Measurements from ENCODE around the gene AHDC1. TPM values are rescaled to one million over a fixed set of nuclear protein-coding genes. Genes with fewer than 3 reads are reported as not detected.

Gene AHDC1
- total and polyA plus RNA-seq, 2 of the 13 experiments (the other 11 are each of a cell fraction or from before 2014, with no cell fraction given) = 1.0 to 2.7 TPM

DNA sequence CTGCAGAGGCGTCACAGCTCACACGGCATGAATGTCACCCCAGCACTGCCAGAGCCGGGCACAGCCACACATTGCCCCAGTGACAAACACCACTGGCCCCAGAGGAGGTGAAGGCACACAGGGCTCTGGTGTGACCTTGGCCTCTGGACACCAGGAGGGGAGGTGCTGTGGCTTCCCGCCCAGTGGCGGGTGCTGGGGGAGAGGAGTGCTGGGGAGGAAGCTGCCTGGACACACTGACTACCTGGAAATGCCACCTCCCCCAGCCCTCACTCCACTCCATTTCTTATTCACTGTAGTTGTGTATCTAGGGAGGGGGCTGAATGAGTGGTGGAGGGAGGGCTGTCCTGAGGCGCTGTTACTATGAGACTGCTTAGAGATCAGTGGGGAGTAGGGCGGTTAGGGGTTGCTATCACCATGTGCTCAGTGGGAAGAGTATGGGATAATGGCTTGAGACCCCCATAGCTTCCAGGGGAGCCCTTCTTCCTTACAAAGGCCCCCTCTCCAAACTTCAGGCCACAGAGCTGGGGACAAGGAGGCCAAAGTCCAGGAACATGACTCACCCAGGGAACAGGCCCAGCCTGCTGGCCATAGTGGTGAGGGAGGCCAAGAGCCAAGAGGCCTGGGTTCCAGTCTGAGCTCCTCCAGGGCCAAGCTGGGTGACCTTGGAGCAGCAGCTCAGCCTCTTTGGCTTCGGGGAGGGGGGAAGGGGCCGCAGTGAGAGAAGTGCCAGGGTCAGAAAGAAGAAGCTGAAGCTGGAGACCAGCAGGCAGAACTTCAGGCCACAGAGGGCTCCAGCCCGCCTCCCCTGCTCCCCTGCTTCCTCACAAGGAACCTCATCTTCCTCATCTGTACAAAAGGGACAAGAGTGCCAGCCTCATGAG, 40.1 kb downstream of the AHDC1 start (continued):
- no peak for TF ChIP-seq ZBTB42 (CRISPR knock-in tag; IDR thresholded peaks at IDR 0.05)
- TF ChIP-seq, protein P1, sequence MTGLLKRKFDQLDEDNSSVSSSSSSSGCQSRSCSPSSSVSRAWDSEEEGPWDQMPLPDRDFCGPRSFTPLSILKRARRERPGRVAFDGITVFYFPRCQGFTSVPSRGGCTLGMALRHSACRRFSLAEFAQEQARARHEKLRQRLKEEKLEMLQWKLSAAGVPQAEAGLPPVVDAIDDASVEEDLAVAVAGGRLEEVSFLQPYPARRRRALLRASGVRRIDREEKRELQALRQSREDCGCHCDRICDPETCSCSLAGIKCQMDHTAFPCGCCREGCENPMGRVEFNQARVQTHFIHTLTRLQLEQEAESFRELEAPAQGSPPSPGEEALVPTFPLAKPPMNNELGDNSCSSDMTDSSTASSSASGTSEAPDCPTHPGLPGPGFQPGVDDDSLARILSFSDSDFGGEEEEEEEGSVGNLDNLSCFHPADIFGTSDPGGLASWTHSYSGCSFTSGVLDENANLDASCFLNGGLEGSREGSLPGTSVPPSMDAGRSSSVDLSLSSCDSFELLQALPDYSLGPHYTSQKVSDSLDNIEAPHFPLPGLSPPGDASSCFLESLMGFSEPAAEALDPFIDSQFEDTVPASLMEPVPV (CRISPR knock-in tag; IDR thresholded peaks at IDR 0.05) = no peak; the same call in 1 of the 2 replicates
- TF ChIP-seq PCBP1 (IDR thresholded peaks at IDR 0.05; ENCODE audit: borderline replicate concordance, low read depth, low read length) = no peak
- TF ChIP-seq PPARG (CRISPR knock-in tag; conservative IDR thresholded peaks at IDR 0.05) = peak; percentile 81
- TF ChIP-seq SALL1 (CRISPR knock-in tag; IDR thresholded peaks at IDR 0.05) = peak; percentile 92
- TF ChIP-seq ZNF251 (CRISPR knock-in tag; IDR thresholded peaks at IDR 0.05) = no peak
- no peak; the same call in 1 of the 2 replicates for TF ChIP-seq BRD4 (CRISPR knock-in tag; IDR thresholded peaks at IDR 0.05)
- TF ChIP-seq, protein P2, sequence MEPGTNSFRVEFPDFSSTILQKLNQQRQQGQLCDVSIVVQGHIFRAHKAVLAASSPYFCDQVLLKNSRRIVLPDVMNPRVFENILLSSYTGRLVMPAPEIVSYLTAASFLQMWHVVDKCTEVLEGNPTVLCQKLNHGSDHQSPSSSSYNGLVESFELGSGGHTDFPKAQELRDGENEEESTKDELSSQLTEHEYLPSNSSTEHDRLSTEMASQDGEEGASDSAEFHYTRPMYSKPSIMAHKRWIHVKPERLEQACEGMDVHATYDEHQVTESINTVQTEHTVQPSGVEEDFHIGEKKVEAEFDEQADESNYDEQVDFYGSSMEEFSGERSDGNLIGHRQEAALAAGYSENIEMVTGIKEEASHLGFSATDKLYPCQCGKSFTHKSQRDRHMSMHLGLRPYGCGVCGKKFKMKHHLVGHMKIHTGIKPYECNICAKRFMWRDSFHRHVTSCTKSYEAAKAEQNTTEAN (CRISPR knock-in tag; conservative IDR thresholded peaks at IDR 0.05) = peak; percentile 90; the same call in 1 of the 2 replicates
- TF ChIP-seq, protein P3, sequence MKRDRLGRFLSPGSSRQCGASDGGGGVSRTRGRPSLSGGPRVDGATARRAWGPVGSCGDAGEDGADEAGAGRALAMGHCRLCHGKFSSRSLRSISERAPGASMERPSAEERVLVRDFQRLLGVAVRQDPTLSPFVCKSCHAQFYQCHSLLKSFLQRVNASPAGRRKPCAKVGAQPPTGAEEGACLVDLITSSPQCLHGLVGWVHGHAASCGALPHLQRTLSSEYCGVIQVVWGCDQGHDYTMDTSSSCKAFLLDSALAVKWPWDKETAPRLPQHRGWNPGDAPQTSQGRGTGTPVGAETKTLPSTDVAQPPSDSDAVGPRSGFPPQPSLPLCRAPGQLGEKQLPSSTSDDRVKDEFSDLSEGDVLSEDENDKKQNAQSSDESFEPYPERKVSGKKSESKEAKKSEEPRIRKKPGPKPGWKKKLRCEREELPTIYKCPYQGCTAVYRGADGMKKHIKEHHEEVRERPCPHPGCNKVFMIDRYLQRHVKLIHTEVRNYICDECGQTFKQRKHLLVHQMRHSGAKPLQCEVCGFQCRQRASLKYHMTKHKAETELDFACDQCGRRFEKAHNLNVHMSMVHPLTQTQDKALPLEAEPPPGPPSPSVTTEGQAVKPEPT (CRISPR knock-in tag; IDR thresholded peaks at IDR 0.05; ENCODE audit: low read depth) = 0 out of 2 replicates have a peak, but pooled peaks have one; percentile 12
- peak; percentile 81; the same call in 1 of the 2 replicates for TF ChIP-seq ZNF670 (CRISPR knock-in tag; IDR thresholded peaks at IDR 0.05; ENCODE audit: borderline replicate concordance)
- TF ChIP-seq TP53 (CRISPR knock-in tag; conservative IDR thresholded peaks at IDR 0.05) = no peak
- peak; percentile 65; the same call in 1 of the 2 replicates for TF ChIP-seq CREM (IDR thresholded peaks at IDR 0.05)
- no peak for TF ChIP-seq CREM (CRISPR knock-in tag; IDR thresholded peaks at IDR 0.05)
- peak; percentile 80; the same call in 1 of the 2 replicates for TF ChIP-seq ZNF614 (CRISPR knock-in tag; IDR thresholded peaks at IDR 0.05; ENCODE audit: borderline replicate concordance)
- TF ChIP-seq PHF8 (CRISPR knock-in tag; IDR thresholded peaks at IDR 0.05) = peak; percentile 41; the same call in 1 of the 2 replicates
- TF ChIP-seq ZFP90 (CRISPR knock-in tag; IDR thresholded peaks at IDR 0.05; ENCODE audit: borderline replicate concordance) = peak; percentile 94; the same call in 1 of the 2 replicates
- no peak for TF ChIP-seq ZFP82 (CRISPR knock-in tag; IDR thresholded peaks at IDR 0.05; ENCODE audit: borderline replicate concordance)
- TF ChIP-seq POGZ (CRISPR knock-in tag; IDR thresholded peaks at IDR 0.05) = peak; percentile 49; the same call in 1 of the 2 replicates
- TF ChIP-seq, protein P4, sequence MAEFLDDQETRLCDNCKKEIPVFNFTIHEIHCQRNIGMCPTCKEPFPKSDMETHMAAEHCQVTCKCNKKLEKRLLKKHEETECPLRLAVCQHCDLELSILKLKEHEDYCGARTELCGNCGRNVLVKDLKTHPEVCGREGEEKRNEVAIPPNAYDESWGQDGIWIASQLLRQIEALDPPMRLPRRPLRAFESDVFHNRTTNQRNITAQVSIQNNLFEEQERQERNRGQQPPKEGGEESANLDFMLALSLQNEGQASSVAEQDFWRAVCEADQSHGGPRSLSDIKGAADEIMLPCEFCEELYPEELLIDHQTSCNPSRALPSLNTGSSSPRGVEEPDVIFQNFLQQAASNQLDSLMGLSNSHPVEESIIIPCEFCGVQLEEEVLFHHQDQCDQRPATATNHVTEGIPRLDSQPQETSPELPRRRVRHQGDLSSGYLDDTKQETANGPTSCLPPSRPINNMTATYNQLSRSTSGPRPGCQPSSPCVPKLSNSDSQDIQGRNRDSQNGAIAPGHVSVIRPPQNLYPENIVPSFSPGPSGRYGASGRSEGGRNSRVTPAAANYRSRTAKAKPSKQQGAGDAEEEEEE (CRISPR knock-in tag; IDR thresholded peaks at IDR 0.05; ENCODE audit: borderline replicate concordance) = peak; percentile 78; the same call in 1 of the 2 replicates
- no peak for TF ChIP-seq SUZ12 (IDR thresholded peaks at IDR 0.05; ENCODE audit: low read depth, low read length)
- TF ChIP-seq THAP11 (CRISPR knock-in tag; IDR thresholded peaks at IDR 0.05) = peak; percentile 85
- no peak for TF ChIP-seq SNAPC2 (CRISPR knock-in tag; IDR thresholded peaks at IDR 0.05)

All from HepG2 (cell line).